ENCODE results near the gene ADGRV1. TPM values are rescaled to one million over a fixed set of nuclear protein-coding genes. Genes with fewer than 3 reads are reported as not detected.

The ADGRV1 gene
- total and polyA plus RNA-seq, 2 donors (not counting 3 experiments of a cell fraction or from before 2014, with no cell fraction given), result 0.11 to 0.55 TPM

DNA sequence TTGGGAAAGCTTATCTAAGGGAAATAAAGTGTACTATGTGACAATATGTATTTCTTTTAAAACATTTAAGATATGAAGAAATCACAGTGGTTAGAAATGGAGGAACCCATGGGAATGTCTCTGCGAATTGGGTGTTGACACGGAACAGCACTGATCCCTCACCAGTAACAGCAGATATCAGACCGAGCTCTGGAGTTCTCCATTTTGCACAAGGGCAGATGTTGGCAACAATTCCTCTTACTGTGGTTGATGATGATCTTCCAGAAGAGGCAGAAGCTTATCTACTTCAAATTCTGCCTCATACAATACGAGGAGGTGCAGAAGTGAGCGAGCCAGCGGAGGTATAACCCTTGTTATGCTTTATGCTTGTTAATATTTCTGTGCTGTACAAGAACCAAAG lies 69.9 kb downstream of the ADGRV1 start:
- Histone ChIP-seq H2AFZ (ENCODE audit: low read depth, low read length) (no peak overlapping the region), H3K9ac (replicated peaks; ENCODE audit: extremely low read depth, insufficient read depth, low read length) (no peak overlapping the region), H3K27me3 (ENCODE audit: control insufficient read depth in 2 of 2, insufficient read depth in 2 of 2, low read length in 2 of 2) (peaks cover 0 to 2% of the 10 kb centered on the region in 2 experiments), H3K4me2 (ENCODE audit: insufficient read depth, low read length) (no peak overlapping the region), H3K9me3 (replicated peaks; ENCODE audit: control insufficient read depth, insufficient read depth, low read length) (no peaks in the 10 kb centered on the region), H3K27ac (ENCODE audit: insufficient read depth, low read depth, low read length) (no peak overlapping the region), H3K4me1 (ENCODE audit: control insufficient read depth, extremely low read depth, insufficient read depth, low read length) (no peaks in the 10 kb centered on the region), H3K79me2 (ENCODE audit: control insufficient read depth, insufficient read depth, low read length) (no peaks in the 10 kb centered on the region), H3K4me3 (replicated peaks in 1 of 3; ENCODE audit: insufficient read depth in 1 of 3, low read depth in 1 of 3, low read length in 3 of 3) (no peak overlapping the region), H3K36me3 (ENCODE audit: control insufficient read depth in 2 of 2, extremely low read depth in 1 of 2, insufficient read depth in 2 of 2, low read length in 2 of 2) (no peaks in the 10 kb centered on the region), H3K9me1 (replicated peaks; ENCODE audit: control insufficient read depth, extremely low read depth, insufficient read depth, low read length) (no peaks in the 10 kb centered on the region), H4K20me1 (replicated peaks; ENCODE audit: control insufficient read depth, extremely low read depth, insufficient read depth, low read length) (no peaks in the 10 kb centered on the region)
- ChIA-PET CTCF (no interaction called here), POLR2A (no interaction called here)
- no peak for DNase-seq (ENCODE audit: low read depth, low spot score)
- dilution Hi-C loops (cut with MboI; ENCODE audit: extremely low pct_ligation_motif_present, low sequenced_read_pairs), result no loop called here
- FAIRE-seq, result no peak
- BruUV-seq (replicated peaks), result no TSS peak
- intact Hi-C loops (cut with micrococcal nuclease), result no loop called here
- TF ChIP-seq, protein P1, sequence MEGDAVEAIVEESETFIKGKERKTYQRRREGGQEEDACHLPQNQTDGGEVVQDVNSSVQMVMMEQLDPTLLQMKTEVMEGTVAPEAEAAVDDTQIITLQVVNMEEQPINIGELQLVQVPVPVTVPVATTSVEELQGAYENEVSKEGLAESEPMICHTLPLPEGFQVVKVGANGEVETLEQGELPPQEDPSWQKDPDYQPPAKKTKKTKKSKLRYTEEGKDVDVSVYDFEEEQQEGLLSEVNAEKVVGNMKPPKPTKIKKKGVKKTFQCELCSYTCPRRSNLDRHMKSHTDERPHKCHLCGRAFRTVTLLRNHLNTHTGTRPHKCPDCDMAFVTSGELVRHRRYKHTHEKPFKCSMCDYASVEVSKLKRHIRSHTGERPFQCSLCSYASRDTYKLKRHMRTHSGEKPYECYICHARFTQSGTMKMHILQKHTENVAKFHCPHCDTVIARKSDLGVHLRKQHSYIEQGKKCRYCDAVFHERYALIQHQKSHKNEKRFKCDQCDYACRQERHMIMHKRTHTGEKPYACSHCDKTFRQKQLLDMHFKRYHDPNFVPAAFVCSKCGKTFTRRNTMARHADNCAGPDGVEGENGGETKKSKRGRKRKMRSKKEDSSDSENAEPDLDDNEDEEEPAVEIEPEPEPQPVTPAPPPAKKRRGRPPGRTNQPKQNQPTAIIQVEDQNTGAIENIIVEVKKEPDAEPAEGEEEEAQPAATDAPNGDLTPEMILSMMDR (IDR thresholded peaks at IDR 0.05; ENCODE audit: extremely low read depth in 1 of 2, insufficient read depth in 1 of 2, low read depth in 1 of 2, low read length in 2 of 2), result no peak
- no peak for TF ChIP-seq JUN (IDR thresholded peaks at IDR 0.05; ENCODE audit: borderline replicate concordance, insufficient read depth, insufficient read length, low read depth)
- no peak for TF ChIP-seq EZH2 (IDR thresholded peaks at IDR 0.05; ENCODE audit: borderline replicate concordance, low read depth, low read length, severe bottlenecking)
- no peak for TF ChIP-seq POLR2AphosphoS5 (IDR thresholded peaks at IDR 0.05; ENCODE audit: insufficient read depth, low read depth, low read length)
- TF ChIP-seq POLR2A (IDR thresholded peaks at IDR 0.05; ENCODE audit: low read depth, low read length), result no peak
- no peak for TF ChIP-seq MYC (IDR thresholded peaks at IDR 0.05; ENCODE audit: low read depth, low read length)
- no peak for TF ChIP-seq FOS (IDR thresholded peaks at IDR 0.05; ENCODE audit: borderline replicate concordance, insufficient read depth, low read length)
- no peak for TF ChIP-seq GATA2 (IDR thresholded peaks at IDR 0.05; ENCODE audit: insufficient read depth, insufficient read length, low read depth, low read length)
- TF ChIP-seq, protein P2, sequence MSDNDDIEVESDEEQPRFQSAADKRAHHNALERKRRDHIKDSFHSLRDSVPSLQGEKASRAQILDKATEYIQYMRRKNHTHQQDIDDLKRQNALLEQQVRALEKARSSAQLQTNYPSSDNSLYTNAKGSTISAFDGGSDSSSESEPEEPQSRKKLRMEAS (IDR thresholded peaks at IDR 0.05; ENCODE audit: insufficient read depth, insufficient read length), result no peak
